ENCODE data around the gene ETS2. TPM values are rescaled to one million over a fixed set of nuclear protein-coding genes. Genes with fewer than 3 reads are reported as not detected.

ETS2 gene
- total and polyA plus RNA-seq, 2 experiments from 2014 or later: 4.4 to 7.3 TPM

GRCh38 chr21:38787461-38788274 lies 18.1 kb upstream of the ETS2 start:
- WGBS, 2 experiments (ENCODE audit: low coverage in 1 of 2, low lambda C conversion rate in 2 of 2, missing lambda C conversion rate in 2 of 2): 58 to 59% methylated on average over 17 to 18 of the region's 19 CpGs
- H3F3A ChIP-seq (ENCODE audit: insufficient read depth): peaks cover 12% of the 10 kb centered on the region; the same call in 1 of the 2 replicates
- H3K36me3 ChIP-seq (ENCODE audit: low read depth): no peaks in the 10 kb centered on the region
- no peaks in the 10 kb centered on the region for H3K79me2 ChIP-seq (ENCODE audit: insufficient read depth)
- no peaks in the 10 kb centered on the region for H4K20me1 ChIP-seq (ENCODE audit: insufficient read depth)
- H3K27ac ChIP-seq: no peak overlapping the region
- no peaks in the 10 kb centered on the region for H3K4me1 ChIP-seq (ENCODE audit: insufficient read depth)
- no peaks in the 10 kb centered on the region for H3K9me2 ChIP-seq (ENCODE audit: insufficient read depth)
- H3K4me3 ChIP-seq: no peak overlapping the region
- no peak for TF ChIP-seq EZH2phosphoT487 (IDR thresholded peaks at IDR 0.05; ENCODE audit: insufficient read depth, low read depth)
- TF ChIP-seq EZH2 (IDR thresholded peaks at IDR 0.05; ENCODE audit: insufficient read depth, poor library complexity, severe bottlenecking): no peak
- in situ Hi-C loops (cut with MboI): no loop called here
- no peak overlapping the region for H3K4me2 ChIP-seq (ENCODE audit: unreplicated experiment)
- H3K9ac ChIP-seq: no peak overlapping the region
- H2AFZ ChIP-seq: no peak overlapping the region
- no peaks in the 10 kb centered on the region for H3K9me3 ChIP-seq (ENCODE audit: low read depth)
- no peaks in the 10 kb centered on the region for H3K27me3 ChIP-seq (replicated peaks; ENCODE audit: insufficient read depth)
- DNase-seq: peak; percentile 76

GRCh38 chr21:38788275-38788905 lies 17.3 kb upstream of the ETS2 start:
- Histone ChIP-seq H3F3A (ENCODE audit: insufficient read depth) (peaks cover 12% of the 10 kb centered on the region; the same call in 1 of the 2 replicates), H3K27ac (no peak overlapping the region), H3K9me2 (ENCODE audit: insufficient read depth) (no peaks in the 10 kb centered on the region), H2AFZ (no peak overlapping the region), H4K20me1 (ENCODE audit: insufficient read depth) (no peaks in the 10 kb centered on the region), H3K4me3 (no peak overlapping the region), H3K36me3 (ENCODE audit: low read depth) (no peaks in the 10 kb centered on the region), H3K9me3 (ENCODE audit: low read depth) (no peaks in the 10 kb centered on the region), H3K9ac (no peak overlapping the region), H3K4me1 (ENCODE audit: insufficient read depth) (no peaks in the 10 kb centered on the region), H3K4me2 (ENCODE audit: unreplicated experiment) (no peak overlapping the region), H3K79me2 (ENCODE audit: insufficient read depth) (no peaks in the 10 kb centered on the region), H3K27me3 (replicated peaks; ENCODE audit: insufficient read depth) (no peaks in the 10 kb centered on the region)
- TF ChIP-seq EZH2 (IDR thresholded peaks at IDR 0.05; ENCODE audit: insufficient read depth, poor library complexity, severe bottlenecking) (no peak), EZH2phosphoT487 (IDR thresholded peaks at IDR 0.05; ENCODE audit: insufficient read depth, low read depth) (no peak)
- in situ Hi-C loops (cut with MboI): no loop called here
- whole genome bisulfite sequencing, 2 experiments (ENCODE audit: low coverage in 1 of 2, low lambda C conversion rate in 2 of 2, missing lambda C conversion rate in 2 of 2): 16 to 18% methylated on average over 4 of the region's 4 CpGs
- peak; percentile 37 for DNase-seq

- 62% methylated on average over 3 of the region's 3 CpGs for WGBS, 2 experiments (ENCODE audit: low coverage in 1 of 2, low lambda C conversion rate in 2 of 2, missing lambda C conversion rate in 2 of 2)
- Histone ChIP-seq H3K27me3 (replicated peaks; ENCODE audit: insufficient read depth) (no peaks in the 10 kb centered on the region), H3K9me2 (ENCODE audit: insufficient read depth) (no peaks in the 10 kb centered on the region), H3K9ac (no peak overlapping the region), H4K20me1 (ENCODE audit: insufficient read depth) (no peaks in the 10 kb centered on the region), H3K4me2 (ENCODE audit: unreplicated experiment) (no peak overlapping the region), H3F3A (ENCODE audit: insufficient read depth) (peaks cover 12% of the 10 kb centered on the region; the same call in 1 of the 2 replicates), H3K4me3 (no peak overlapping the region), H3K36me3 (ENCODE audit: low read depth) (no peaks in the 10 kb centered on the region), H3K27ac (no peak overlapping the region), H3K4me1 (ENCODE audit: insufficient read depth) (no peaks in the 10 kb centered on the region), H3K9me3 (ENCODE audit: low read depth) (no peaks in the 10 kb centered on the region), H2AFZ (no peak overlapping the region), H3K79me2 (ENCODE audit: insufficient read depth) (no peaks in the 10 kb centered on the region)
- no peak for TF ChIP-seq EZH2phosphoT487 (IDR thresholded peaks at IDR 0.05; ENCODE audit: insufficient read depth, low read depth)
- DNase-seq: no peak
- in situ Hi-C loops (cut with MboI): no loop called here
Measured at GRCh38 chr21:38789275-38789674, 16.5 kb upstream of the ETS2 start.

DNA sequence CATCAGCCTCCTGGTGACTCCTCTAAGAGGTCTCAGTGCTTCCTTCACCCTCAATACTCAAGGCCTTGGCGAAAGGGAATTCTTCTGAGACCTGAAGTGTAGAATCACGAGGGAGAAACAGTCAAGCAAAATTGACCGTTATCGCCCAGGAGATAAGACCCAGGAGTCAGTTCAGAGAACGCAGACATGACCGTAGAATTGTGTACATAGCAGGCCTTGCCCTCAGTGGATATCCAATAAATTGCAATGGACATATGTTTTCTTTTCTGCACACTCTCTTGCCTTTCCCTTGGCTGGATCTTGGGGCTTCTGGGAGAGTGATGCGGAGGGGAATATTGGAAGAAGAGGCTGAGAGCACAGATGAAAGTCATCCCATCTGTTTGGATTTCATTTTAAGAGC lies 15.7 kb upstream of the ETS2 start:
- Histone ChIP-seq H3K9me3 (ENCODE audit: low read depth) (no peaks in the 10 kb centered on the region), H3F3A (ENCODE audit: insufficient read depth) (peaks cover 12% of the 10 kb centered on the region; the same call in 1 of the 2 replicates), H3K79me2 (ENCODE audit: insufficient read depth) (no peaks in the 10 kb centered on the region), H3K4me2 (ENCODE audit: unreplicated experiment) (no peak overlapping the region), H2AFZ (no peak overlapping the region), H3K36me3 (ENCODE audit: low read depth) (no peaks in the 10 kb centered on the region), H3K9me2 (ENCODE audit: insufficient read depth) (no peaks in the 10 kb centered on the region), H3K9ac (no peak overlapping the region), H4K20me1 (ENCODE audit: insufficient read depth) (no peaks in the 10 kb centered on the region), H3K27me3 (replicated peaks; ENCODE audit: insufficient read depth) (no peaks in the 10 kb centered on the region), H3K4me1 (ENCODE audit: insufficient read depth) (no peaks in the 10 kb centered on the region), H3K27ac (no peak overlapping the region), H3K4me3 (no peak overlapping the region)
- WGBS, 2 experiments (ENCODE audit: low coverage in 1 of 2, low lambda C conversion rate in 2 of 2, missing lambda C conversion rate in 2 of 2): 77% methylated on average over 7 of the region's 7 CpGs
- in situ Hi-C loops (cut with MboI): no loop called here
- no peak for DNase-seq
- TF ChIP-seq EZH2 (IDR thresholded peaks at IDR 0.05; ENCODE audit: insufficient read depth, poor library complexity, severe bottlenecking) (no peak), EZH2phosphoT487 (IDR thresholded peaks at IDR 0.05; ENCODE audit: insufficient read depth, low read depth) (no peak)

Measured in GM23248 (cell line).